Measurements from ENCODE around the gene RXRA. TPM values are rescaled to one million over a fixed set of nuclear protein-coding genes. Genes with fewer than 3 reads are reported as not detected.

The RXRA gene
- total RNA-seq, 1 experiment from 2014 or later, result 29.9 TPM

- Histone ChIP-seq H3K9me3 (ENCODE audit: control insufficient read depth, low read depth, low read length) (no peaks in the 10 kb centered on the region), H2AK5ac (ENCODE audit: insufficient read length, low read length) (no peak overlapping the region), H3K4ac (ENCODE audit: low read depth, low read length) (no peak overlapping the region), H3K4me2 (ENCODE audit: insufficient read depth, insufficient read length, low read length) (no peak overlapping the region), H3K18ac (ENCODE audit: insufficient read length, low read depth, low read length) (no peak overlapping the region), H2BK20ac (ENCODE audit: low read depth, low read length, poor library complexity, severe bottlenecking) (no peak overlapping the region), H3T11ph (ENCODE audit: low read length) (no peak overlapping the region), H3K79me2 (ENCODE audit: insufficient read depth, low read length) (no peaks in the 10 kb centered on the region), H3K14ac (ENCODE audit: insufficient read depth, low read length) (no peak overlapping the region), H3K56ac (ENCODE audit: insufficient read length, low read depth, low read length) (no peak overlapping the region), H3K79me1 (ENCODE audit: insufficient read depth, low read depth, low read length, poor library complexity, severe bottlenecking) (no peaks in the 10 kb centered on the region), H4K8ac (replicated peaks; ENCODE audit: insufficient read length, low read depth, low read length) (no peak overlapping the region), H2AFZ (ENCODE audit: low read length) (no peak overlapping the region), H3K27me3 (ENCODE audit: insufficient read depth, low read length) (no peaks in the 10 kb centered on the region), H4K5ac (ENCODE audit: insufficient read length, low read depth, low read length) (no peak overlapping the region), H4K20me1 (ENCODE audit: control insufficient read depth, insufficient read depth, insufficient read length) (peaks cover 5% of the 10 kb centered on the region), H3K4me1 (ENCODE audit: insufficient read depth, low read length) (no peaks in the 10 kb centered on the region), H3K23me2 (ENCODE audit: insufficient read length, low read depth, low read length, poor library complexity, severe bottlenecking) (no peaks in the 10 kb centered on the region), H3K9ac (ENCODE audit: extremely low read depth, insufficient read length, low read length) (no peak overlapping the region), H4K91ac (ENCODE audit: insufficient read length, low read depth, low read length) (no peak overlapping the region), H2BK15ac (ENCODE audit: low read depth, low read length) (no peak overlapping the region), H3K27ac (ENCODE audit: insufficient read length, low read depth, low read length) (no peak overlapping the region), H3K23ac (ENCODE audit: insufficient read length, low read depth, low read length) (no peak overlapping the region), H2BK120ac (ENCODE audit: low read depth, low read length, poor library complexity, severe bottlenecking) (no peak overlapping the region), H2BK12ac (ENCODE audit: insufficient read length, low read depth, low read length) (no peak overlapping the region), H2BK5ac (ENCODE audit: insufficient read length, low read length) (no peak overlapping the region)
- no peaks in the 10 kb centered on the region; the same call in none of the 2 replicates for H3K27me3 Mint-ChIP-seq (ENCODE audit: low read depth)
- H3K27ac Mint-ChIP-seq, result no peak overlapping the region; a peak in 1 of 7 replicates
- no peak overlapping the region for H3K4me3 Mint-ChIP-seq
- no peak for TF ChIP-seq CTCF (conservative IDR thresholded peaks at IDR 0.05)
- H3K36me3 Mint-ChIP-seq (ENCODE audit: insufficient read depth in 1 of 3, low read depth in 3 of 3), result no peaks in the 10 kb centered on the region; a peak in 1 of 7 replicates
- peaks cover 0 to 4% of the 10 kb centered on the region in 2 experiments; a peak in 2 of 4 replicates for H3K4me1 Mint-ChIP-seq
- H3K9me3 Mint-ChIP-seq, result peaks cover 0 to 3% of the 10 kb centered on the region in 2 experiments; a peak in 1 of 5 replicates
- no CpG with 5 or more reads among the region's 15 CpGs for WGBS (ENCODE audit: extremely low coverage, insufficient read length, low lambda C conversion rate)
- DNase-seq, result no peak
These were observed 129.3 kb downstream of the RXRA start for GRCh38 chr9:134455537-134455933.
